ENCODE data around the gene THUMPD3. TPM values are rescaled to one million over a fixed set of nuclear protein-coding genes. Genes with fewer than 3 reads are reported as not detected.

THUMPD3 gene
- total and polyA plus RNA-seq, 2 of the 13 experiments (the other 11 are each of a cell fraction or from before 2014, with no cell fraction given) = 31.2 to 44.1 TPM

DNA sequence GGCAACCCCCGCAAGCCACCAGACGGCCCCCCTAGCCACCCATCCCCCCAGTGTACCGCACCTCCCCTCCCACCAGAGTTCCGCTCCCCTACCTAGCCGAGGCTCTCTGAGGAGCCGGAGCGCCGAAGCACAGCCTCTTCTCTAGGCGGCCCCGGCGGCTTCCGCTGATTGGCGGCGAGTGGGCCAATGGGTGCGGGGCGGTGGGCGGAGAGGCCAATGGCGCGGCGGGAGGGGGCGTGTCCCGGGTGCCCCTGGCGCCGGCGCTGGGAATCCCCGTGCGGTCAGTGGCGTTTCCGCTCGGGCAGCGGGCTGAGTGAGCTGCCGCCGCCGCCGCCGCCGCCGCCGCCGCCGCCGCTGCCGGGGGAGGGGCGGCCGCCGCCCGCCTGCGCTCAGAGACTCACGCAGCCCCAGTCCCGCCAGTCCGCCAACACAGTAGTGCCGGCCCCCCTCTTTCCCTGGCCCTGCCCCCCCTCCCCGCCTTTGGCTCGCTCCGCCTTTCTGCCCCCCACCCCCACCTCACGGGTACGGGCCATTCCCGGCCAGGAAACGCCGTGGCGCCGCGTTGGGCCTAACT lies 34.6 kb downstream of the THUMPD3 start, which contains the start of gene SETD5 (continued):
- TF ChIP-seq REXO4 (CRISPR knock-in tag; IDR thresholded peaks at IDR 0.05; ENCODE audit: borderline replicate concordance) (no peak), ZNF790 (CRISPR knock-in tag; IDR thresholded peaks at IDR 0.05; ENCODE audit: borderline replicate concordance) (0 out of 2 replicates have a peak, but pooled peaks have one; percentile 16), ISL2 (CRISPR knock-in tag; IDR thresholded peaks at IDR 0.05) (no peak; the same call in 1 of the 2 replicates), STAG1 (CRISPR knock-in tag; IDR thresholded peaks at IDR 0.05) (no peak), ZNF776 (CRISPR knock-in tag; IDR thresholded peaks at IDR 0.05) (peak; percentile 6; the same call in 1 of the 2 replicates), ZSCAN12 (CRISPR knock-in tag; IDR thresholded peaks at IDR 0.05) (no peak), ZBTB43 (CRISPR knock-in tag; conservative IDR thresholded peaks at IDR 0.05) (0 out of 2 replicates have a peak, but pooled peaks have one; percentile 49), ZFP36L1 (CRISPR knock-in tag; IDR thresholded peaks at IDR 0.05) (no peak), ZNF207 (IDR thresholded peaks at IDR 0.05; ENCODE audit: borderline replicate concordance) (no peak), CREB3 (CRISPR knock-in tag; IDR thresholded peaks at IDR 0.05) (0 out of 2 replicates have a peak, but pooled peaks have one; percentile 17), NR2F2 (IDR thresholded peaks at IDR 0.05; ENCODE audit: borderline replicate concordance, low read depth) (no peak), ZNF552 (CRISPR knock-in tag; IDR thresholded peaks at IDR 0.05; ENCODE audit: borderline replicate concordance) (no peak), ZNF558 (CRISPR knock-in tag; IDR thresholded peaks at IDR 0.05; ENCODE audit: borderline replicate concordance) (no peak; the same call in 1 of the 2 replicates), ZSCAN21 (CRISPR knock-in tag; IDR thresholded peaks at IDR 0.05; ENCODE audit: borderline replicate concordance) (0 out of 2 replicates have a peak, but pooled peaks have one; percentile 2), MIER3 (CRISPR knock-in tag; IDR thresholded peaks at IDR 0.05; ENCODE audit: borderline replicate concordance) (0 out of 2 replicates have a peak, but pooled peaks have one; percentile 10), ATM (IDR thresholded peaks at IDR 0.05; ENCODE audit: borderline replicate concordance) (no peak), CBX5 (CRISPR knock-in tag; IDR thresholded peaks at IDR 0.05; ENCODE audit: borderline replicate concordance) (no peak), ZNF460 (CRISPR knock-in tag; IDR thresholded peaks at IDR 0.05; ENCODE audit: borderline replicate concordance) (no peak), ZBTB34 (CRISPR knock-in tag; IDR thresholded peaks at IDR 0.05) (no peak), ZNF280B (CRISPR knock-in tag; IDR thresholded peaks at IDR 0.05; ENCODE audit: borderline replicate concordance) (no peak), HNF4A (CRISPR knock-in tag; IDR thresholded peaks at IDR 0.05) (no peak), ZNF329 (CRISPR knock-in tag; IDR thresholded peaks at IDR 0.05; ENCODE audit: low read depth) (no peak), NCOA5 (CRISPR knock-in tag; IDR thresholded peaks at IDR 0.05) (no peak)
- TF ChIP-seq, protein P1, sequence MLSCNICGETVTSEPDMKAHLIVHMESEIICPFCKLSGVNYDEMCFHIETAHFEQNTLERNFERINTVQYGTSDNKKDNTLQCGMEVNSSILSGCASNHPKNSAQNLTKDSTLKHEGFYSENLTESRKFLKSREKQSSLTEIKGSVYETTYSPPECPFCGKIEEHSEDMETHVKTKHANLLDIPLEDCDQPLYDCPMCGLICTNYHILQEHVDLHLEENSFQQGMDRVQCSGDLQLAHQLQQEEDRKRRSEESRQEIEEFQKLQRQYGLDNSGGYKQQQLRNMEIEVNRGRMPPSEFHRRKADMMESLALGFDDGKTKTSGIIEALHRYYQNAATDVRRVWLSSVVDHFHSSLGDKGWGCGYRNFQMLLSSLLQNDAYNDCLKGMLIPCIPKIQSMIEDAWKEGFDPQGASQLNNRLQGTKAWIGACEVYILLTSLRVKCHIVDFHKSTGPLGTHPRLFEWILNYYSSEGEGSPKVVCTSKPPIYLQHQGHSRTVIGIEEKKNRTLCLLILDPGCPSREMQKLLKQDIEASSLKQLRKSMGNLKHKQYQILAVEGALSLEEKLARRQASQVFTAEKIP (CRISPR knock-in tag; IDR thresholded peaks at IDR 0.05; ENCODE audit: borderline replicate concordance) = no peak

Measured in HepG2 (cell line).